Measurements from ENCODE around the gene SUSD1.

DNA sequence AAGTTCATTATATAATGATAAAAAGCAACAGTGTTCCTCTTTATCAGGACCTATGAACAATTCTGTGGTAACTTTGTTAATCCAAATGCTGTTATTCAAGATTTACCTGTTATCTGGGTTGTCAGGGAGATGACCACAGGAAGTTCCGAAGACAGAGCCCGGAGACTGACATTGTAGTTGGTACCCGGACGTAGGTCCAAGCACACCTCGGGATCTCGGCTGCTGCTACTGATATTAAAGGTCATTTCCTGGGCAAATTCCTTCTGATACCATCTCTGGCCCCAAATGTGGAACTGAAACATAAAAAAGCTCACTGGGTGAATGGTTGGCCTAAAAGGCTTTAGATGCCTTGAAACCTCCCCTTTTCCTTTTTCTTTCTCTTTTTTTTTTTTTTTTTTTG is 96.7 kb downstream of the SUSD1 start:
- no peak for TF ChIP-seq SIN3A (IDR thresholded peaks at IDR 0.05; ENCODE audit: borderline replicate concordance, insufficient read depth, low read length)
- no peak for TF ChIP-seq POLR2AphosphoS5 (IDR thresholded peaks at IDR 0.05; ENCODE audit: low read depth, low read length)
- TF ChIP-seq REST (IDR thresholded peaks at IDR 0.05; ENCODE audit: insufficient read depth in 1 of 2, low read depth in 2 of 2, low read length in 2 of 2): no peak
- TF ChIP-seq FOXP2 (optimal IDR thresholded peaks at IDR 0.05; ENCODE audit: borderline replicate concordance, extremely low read depth, extremely low read length, insufficient read depth): no peak

Data from PFSK-1 (cell line).